ENCODE data around the gene PPP1R1C. TPM values are rescaled to one million over a fixed set of nuclear protein-coding genes. Genes with fewer than 3 reads are reported as not detected.

PPP1R1C gene
- total and polyA plus RNA-seq, 2 of the 13 experiments (the other 11 are each of a cell fraction or from before 2014, with no cell fraction given) = 1.5 to 3.5 TPM

- TF ChIP-seq TCF12 (IDR thresholded peaks at IDR 0.05) = no peak
- no peak for TF ChIP-seq TCF12 (CRISPR knock-in tag; IDR thresholded peaks at IDR 0.05)
- TF ChIP-seq CREM (IDR thresholded peaks at IDR 0.05) = no peak
- no peak for TF ChIP-seq CREM (CRISPR knock-in tag; IDR thresholded peaks at IDR 0.05)
- TF ChIP-seq PHF20 (CRISPR knock-in tag; IDR thresholded peaks at IDR 0.05) = no peak
These were observed 37.4 kb upstream of the PPP1R1C start (continued) for GRCh38 chr2:181948227-181948626.

- CTCF ChIA-PET (ENCODE audit: low intra/inter-chr PET ratio, low total read pairs) = no interaction called here
- Histone ChIP-seq H3K9me3 (ENCODE audit: low read length) (no peaks in the 10 kb centered on the region), H3K9ac (ENCODE audit: insufficient read depth, low read depth, low read length) (no peak overlapping the region), H3K79me2 (ENCODE audit: insufficient read depth, low read length) (no peaks in the 10 kb centered on the region), H3K27ac (ENCODE audit: extremely low read length, insufficient read depth, low read length) (no peak overlapping the region), H3K36me3 (replicated peaks in 1 of 2; ENCODE audit: control insufficient read depth in 1 of 2, insufficient read depth in 2 of 2, low read length in 2 of 2) (no peaks in the 10 kb centered on the region), H2AFZ (ENCODE audit: low read length) (no peak overlapping the region), H4K20me1 (ENCODE audit: insufficient read depth, low read length) (no peaks in the 10 kb centered on the region), H3K27me3 (ENCODE audit: control insufficient read depth in 1 of 2, insufficient read depth in 2 of 2, low read length in 2 of 2) (no peaks in the 10 kb centered on the region), H3K4me1 (ENCODE audit: insufficient read depth, low read length) (peaks cover 49% of the 10 kb centered on the region), H3K4me2 (ENCODE audit: low read depth, low read length) (no peak overlapping the region), H3K4me3 (replicated peaks in 1 of 3; ENCODE audit: insufficient read depth in 1 of 3, low read depth in 2 of 3, low read length in 3 of 3) (no peak overlapping the region)
- TF ChIP-seq LBX2 (CRISPR knock-in tag; IDR thresholded peaks at IDR 0.05; ENCODE audit: borderline replicate concordance) = no peak
- TF ChIP-seq HNRNPLL (IDR thresholded peaks at IDR 0.05; ENCODE audit: low read depth, low read length, poor library complexity, severe bottlenecking) = no peak
- no peak for TF ChIP-seq HIVEP1 (CRISPR knock-in tag; IDR thresholded peaks at IDR 0.05)
- no peak for TF ChIP-seq CCDC6 (CRISPR knock-in tag; IDR thresholded peaks at IDR 0.05)
- TF ChIP-seq SALL2 (CRISPR knock-in tag; IDR thresholded peaks at IDR 0.05) = no peak
- no peak for TF ChIP-seq AGO1 (IDR thresholded peaks at IDR 0.05; ENCODE audit: low read depth, low read length, poor library complexity, severe bottlenecking)
- no peak for TF ChIP-seq ZNF225 (CRISPR knock-in tag; IDR thresholded peaks at IDR 0.05)
- no peak for TF ChIP-seq ZNF777 (CRISPR knock-in tag; IDR thresholded peaks at IDR 0.05)
- no peak for TF ChIP-seq SUZ12 (IDR thresholded peaks at IDR 0.05; ENCODE audit: low read depth, low read length)
- no peak for TF ChIP-seq SRF (IDR thresholded peaks at IDR 0.05; ENCODE audit: low read depth, low read length)
- no peak for TF ChIP-seq TIGD3 (CRISPR knock-in tag; IDR thresholded peaks at IDR 0.05; ENCODE audit: borderline replicate concordance)
- no TSS peak for BruUV-seq (replicated peaks)
- in situ Hi-C loops (cut with HindIII; ENCODE audit: extremely low pct_ligation_motif_present, low pct_unique_long_range_greater_than_20kb) (loop anchor here (5.0 kb wide), 1 partner anchor 37 kb away; no protein-coding TSS in a partner anchor), intact Hi-C loops (cut with micrococcal nuclease; ENCODE audit: unreplicated experiment) (no loop called here)
- POLR2A ChIA-PET = no interaction called here
- DNase-seq (ENCODE audit: low spot score) = no peak
- no peak for ATAC-seq
- no peak for FAIRE-seq
These were observed 36.6 kb upstream of the PPP1R1C start for GRCh38 chr2:181949047-181949446.
